Measurements from ENCODE around the gene IFT43.

DNA sequence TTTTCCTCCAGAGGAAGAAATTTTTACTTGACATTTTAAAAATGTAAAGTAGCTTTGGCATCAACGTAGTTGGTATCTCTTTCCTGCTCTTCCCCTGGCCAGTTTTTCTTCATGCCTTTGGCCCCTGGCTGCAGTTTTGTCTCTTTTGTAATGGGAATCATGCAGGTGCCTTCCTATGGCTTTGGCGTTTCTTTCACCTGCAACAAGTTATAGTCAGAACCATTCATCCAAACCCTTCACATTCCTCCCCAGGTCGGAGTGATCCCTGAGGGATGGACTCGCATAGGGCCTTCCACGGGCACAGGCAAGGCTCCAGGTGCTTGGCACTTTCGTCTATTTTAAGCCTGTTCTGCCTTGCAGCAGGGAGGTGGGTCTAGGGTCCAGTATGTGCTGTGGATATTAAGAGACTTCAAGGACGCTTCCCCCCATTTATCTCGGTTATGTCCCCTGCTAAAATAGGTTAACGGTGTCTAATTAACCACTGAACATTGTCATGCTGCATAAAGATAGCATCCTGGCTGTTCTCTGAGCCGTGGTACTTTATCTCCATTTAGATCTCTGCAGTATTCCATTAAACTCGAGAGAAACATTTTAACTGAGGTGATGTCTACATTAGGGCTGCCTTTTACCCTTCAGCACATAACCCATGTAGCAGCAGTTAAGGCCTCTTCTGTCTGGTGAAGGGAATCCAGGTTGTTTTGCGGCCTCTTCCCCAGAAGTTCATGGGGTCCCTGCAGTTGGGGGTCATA, 66.3 kb downstream of the IFT43 start:
- TF ChIP-seq FOXK1 (CRISPR knock-in tag; IDR thresholded peaks at IDR 0.05): no peak
- no peak for TF ChIP-seq ZNF671 (CRISPR knock-in tag; IDR thresholded peaks at IDR 0.05)
- TF ChIP-seq, protein P1, sequence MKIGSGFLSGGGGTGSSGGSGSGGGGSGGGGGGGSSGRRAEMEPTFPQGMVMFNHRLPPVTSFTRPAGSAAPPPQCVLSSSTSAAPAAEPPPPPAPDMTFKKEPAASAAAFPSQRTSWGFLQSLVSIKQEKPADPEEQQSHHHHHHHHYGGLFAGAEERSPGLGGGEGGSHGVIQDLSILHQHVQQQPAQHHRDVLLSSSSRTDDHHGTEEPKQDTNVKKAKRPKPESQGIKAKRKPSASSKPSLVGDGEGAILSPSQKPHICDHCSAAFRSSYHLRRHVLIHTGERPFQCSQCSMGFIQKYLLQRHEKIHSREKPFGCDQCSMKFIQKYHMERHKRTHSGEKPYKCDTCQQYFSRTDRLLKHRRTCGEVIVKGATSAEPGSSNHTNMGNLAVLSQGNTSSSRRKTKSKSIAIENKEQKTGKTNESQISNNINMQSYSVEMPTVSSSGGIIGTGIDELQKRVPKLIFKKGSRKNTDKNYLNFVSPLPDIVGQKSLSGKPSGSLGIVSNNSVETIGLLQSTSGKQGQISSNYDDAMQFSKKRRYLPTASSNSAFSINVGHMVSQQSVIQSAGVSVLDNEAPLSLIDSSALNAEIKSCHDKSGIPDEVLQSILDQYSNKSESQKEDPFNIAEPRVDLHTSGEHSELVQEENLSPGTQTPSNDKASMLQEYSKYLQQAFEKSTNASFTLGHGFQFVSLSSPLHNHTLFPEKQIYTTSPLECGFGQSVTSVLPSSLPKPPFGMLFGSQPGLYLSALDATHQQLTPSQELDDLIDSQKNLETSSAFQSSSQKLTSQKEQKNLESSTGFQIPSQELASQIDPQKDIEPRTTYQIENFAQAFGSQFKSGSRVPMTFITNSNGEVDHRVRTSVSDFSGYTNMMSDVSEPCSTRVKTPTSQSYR (CRISPR knock-in tag; IDR thresholded peaks at IDR 0.05): no peak
- TF ChIP-seq, protein P2, sequence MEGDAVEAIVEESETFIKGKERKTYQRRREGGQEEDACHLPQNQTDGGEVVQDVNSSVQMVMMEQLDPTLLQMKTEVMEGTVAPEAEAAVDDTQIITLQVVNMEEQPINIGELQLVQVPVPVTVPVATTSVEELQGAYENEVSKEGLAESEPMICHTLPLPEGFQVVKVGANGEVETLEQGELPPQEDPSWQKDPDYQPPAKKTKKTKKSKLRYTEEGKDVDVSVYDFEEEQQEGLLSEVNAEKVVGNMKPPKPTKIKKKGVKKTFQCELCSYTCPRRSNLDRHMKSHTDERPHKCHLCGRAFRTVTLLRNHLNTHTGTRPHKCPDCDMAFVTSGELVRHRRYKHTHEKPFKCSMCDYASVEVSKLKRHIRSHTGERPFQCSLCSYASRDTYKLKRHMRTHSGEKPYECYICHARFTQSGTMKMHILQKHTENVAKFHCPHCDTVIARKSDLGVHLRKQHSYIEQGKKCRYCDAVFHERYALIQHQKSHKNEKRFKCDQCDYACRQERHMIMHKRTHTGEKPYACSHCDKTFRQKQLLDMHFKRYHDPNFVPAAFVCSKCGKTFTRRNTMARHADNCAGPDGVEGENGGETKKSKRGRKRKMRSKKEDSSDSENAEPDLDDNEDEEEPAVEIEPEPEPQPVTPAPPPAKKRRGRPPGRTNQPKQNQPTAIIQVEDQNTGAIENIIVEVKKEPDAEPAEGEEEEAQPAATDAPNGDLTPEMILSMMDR (IDR thresholded peaks at IDR 0.05): no peak
- TF ChIP-seq, protein P3, sequence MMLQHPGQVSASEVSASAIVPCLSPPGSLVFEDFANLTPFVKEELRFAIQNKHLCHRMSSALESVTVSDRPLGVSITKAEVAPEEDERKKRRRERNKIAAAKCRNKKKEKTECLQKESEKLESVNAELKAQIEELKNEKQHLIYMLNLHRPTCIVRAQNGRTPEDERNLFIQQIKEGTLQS (CRISPR knock-in tag; conservative IDR thresholded peaks at IDR 0.05): no peak
- TF ChIP-seq ZNF317 (CRISPR knock-in tag; IDR thresholded peaks at IDR 0.05; ENCODE audit: borderline replicate concordance, low read depth): no peak
- no peak for TF ChIP-seq ZNF416 (CRISPR knock-in tag; IDR thresholded peaks at IDR 0.05)
- TF ChIP-seq, protein P4, sequence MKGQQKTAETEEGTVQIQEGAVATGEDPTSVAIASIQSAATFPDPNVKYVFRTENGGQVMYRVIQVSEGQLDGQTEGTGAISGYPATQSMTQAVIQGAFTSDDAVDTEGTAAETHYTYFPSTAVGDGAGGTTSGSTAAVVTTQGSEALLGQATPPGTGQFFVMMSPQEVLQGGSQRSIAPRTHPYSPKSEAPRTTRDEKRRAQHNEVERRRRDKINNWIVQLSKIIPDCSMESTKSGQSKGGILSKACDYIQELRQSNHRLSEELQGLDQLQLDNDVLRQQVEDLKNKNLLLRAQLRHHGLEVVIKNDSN (CRISPR knock-in tag; IDR thresholded peaks at IDR 0.05): no peak
